ENCODE results near the gene MAGI1.

The MAGI1 gene

DNA sequence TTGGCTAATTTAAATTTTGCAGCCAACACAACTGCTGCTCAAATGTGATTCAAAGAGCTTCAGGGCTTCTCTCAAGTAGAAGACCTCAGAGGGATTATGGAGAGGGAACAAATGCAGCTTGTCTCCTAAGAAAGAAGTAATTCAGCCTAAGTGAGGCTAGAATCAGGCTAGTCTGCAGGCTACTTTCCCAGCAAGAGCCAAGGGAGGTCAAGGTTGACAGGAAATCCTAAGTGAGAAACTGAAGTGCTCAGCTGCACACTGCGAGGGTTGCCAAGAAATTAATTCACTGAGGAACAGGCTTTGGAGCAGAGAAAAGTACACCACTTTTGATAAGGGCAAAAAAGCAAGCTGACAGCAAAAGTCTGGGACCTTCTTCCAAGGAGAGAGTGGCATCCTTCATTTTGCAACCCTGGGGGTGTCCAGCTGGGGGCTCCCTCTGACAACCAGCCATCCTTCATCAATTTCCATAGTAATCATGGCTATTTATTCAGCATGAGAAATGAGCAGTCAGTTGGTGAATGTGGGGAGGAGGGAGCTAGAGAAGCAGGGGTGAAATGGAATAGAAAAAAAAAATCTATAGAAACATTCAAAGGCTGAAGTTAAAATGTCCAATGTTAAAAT is 704.6 kb downstream of the MAGI1 start:
- no peak for DNase-seq

GRCh38 chr3:65331730-65332129 is 707.0 kb downstream of the MAGI1 start:
- no peak for DNase-seq

GRCh38 chr3:65330072-65330471 is 708.6 kb downstream of the MAGI1 start:
- DNase-seq = no peak

DNA sequence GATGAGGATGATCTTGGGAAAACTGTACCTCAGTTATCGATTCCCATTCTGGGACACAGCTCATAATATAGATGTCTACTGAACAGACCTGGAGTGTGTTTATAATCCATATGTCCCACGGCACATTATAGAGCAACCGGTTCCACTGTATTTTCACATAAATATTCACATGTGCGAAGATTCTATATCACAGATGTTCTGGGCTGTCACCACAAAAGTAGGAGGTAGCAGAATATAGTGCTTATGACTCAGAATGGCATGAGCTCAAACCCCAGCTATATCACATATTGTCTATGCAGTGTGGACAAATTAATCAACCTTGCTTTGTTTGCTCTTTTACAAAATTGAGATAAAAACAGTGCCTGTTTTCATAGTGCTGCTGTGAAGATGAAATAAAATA is 710.6 kb downstream of the MAGI1 start:
- no peak for DNase-seq

DNA sequence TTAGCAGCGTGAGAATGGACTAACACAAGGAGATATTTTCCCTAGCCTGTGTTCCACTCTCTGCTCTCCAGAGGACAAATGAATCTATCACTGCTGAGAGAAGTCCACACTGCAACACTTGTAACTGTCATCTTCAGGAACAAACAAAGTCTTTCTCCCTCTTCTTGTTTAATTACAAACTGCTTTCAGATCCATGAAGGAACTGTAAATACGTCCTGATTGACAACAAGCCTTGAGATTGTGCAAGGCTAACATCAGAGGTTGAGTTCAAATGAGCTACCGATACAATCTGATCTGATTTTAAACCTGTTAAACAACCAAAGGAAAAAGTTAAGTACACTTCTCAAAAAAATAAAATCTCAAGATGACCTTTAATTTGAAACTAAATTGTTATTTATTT is 712.1 kb downstream of the MAGI1 start:
- no peak for DNase-seq

DNA sequence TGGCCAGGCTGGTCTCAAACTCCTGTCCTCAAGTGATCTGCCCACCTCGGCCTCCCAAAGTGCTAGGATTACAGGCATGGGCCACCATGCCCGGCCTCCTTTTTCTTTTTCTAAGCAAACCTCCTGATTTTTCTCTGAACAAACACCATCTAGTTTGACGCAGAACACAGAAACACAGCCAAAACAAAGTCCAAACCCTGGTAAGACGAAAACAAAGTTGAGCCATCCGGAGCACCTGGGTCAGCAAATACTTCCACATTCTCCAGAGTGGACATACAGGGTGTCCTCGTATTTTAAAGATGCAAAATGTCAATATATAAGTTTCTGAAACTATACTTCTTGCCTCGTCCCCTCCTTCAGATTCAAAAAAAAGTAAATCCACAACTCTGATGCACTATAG is 715.8 kb downstream of the MAGI1 start:
- no peak for DNase-seq

- DNase-seq = no peak
Observed at GRCh38 chr3:65318231-65318630, 720.5 kb downstream of the MAGI1 start.

DNA sequence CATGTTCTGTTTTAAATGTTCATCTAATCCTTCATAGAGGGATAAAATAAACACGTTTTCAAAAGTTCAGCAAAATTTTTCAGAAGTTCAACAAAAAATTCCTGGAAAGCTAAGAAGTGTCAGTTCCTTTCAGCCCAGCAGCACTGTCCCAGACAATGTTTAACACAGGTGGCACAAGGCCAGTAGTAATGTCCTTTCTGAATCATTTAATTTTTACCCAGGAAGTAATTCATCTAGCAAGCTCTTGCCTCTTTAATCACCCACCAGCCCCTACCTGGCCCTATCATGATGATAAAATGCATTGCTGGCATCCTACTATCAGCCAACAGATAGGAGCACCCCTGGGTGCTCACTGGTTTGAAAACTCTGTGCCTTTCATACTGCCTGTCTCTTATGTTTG is 723.8 kb downstream of the MAGI1 start:
- DNase-seq = no peak

GRCh38 chr3:65314269-65314668 is 724.4 kb downstream of the MAGI1 start:
- DNase-seq = no peak

GRCh38 chr3:65313666-65314065 is 725.1 kb downstream of the MAGI1 start:
- no peak for DNase-seq

GRCh38 chr3:65305836-65306235 is 732.9 kb downstream of the MAGI1 start:
- no peak for DNase-seq
